IPS-18a (cell line): ENCODE results near the gene TMEM200C.
"Not testable (repeated sequence)": the region's sequence is repeated elsewhere in the genome, so short reads cannot be mapped to it uniquely, and the experiment has no call there.

ENCODE experiments used
- H3K27ac ChIP-seq: one replicate; pipeline ENCODE4 v1.5.1; 2013; ENCODE audit warnings: low read length
- H3K27me3 ChIP-seq: one replicate; pipeline ENCODE4 v1.6.1; 2013; ENCODE audit warnings: mild to moderate bottlenecking, low read length; ENCODE audit not compliant: control insufficient read depth, insufficient read depth
- H3K36me3 ChIP-seq: one replicate; pipeline ENCODE4 v1.6.1; 2013; ENCODE audit warnings: low read depth, low read length; ENCODE audit not compliant: control insufficient read depth
- H3K4me1 ChIP-seq: one replicate; pipeline ENCODE4 v1.6.1; 2013; ENCODE audit warnings: low read depth, low read length; ENCODE audit not compliant: control insufficient read depth
- H3K4me3 ChIP-seq: one replicate; pipeline ENCODE4 v1.5.1; 2013; ENCODE audit warnings: low read length
- H3K9ac ChIP-seq: one replicate; pipeline ENCODE4 v1.6.1; 2013; ENCODE audit warnings: mild to moderate bottlenecking, low read length, moderate library complexity
- H3K9me3 ChIP-seq: one replicate; pipeline ENCODE4 v1.6.1; 2013; ENCODE audit warnings: low read depth, low read length; ENCODE audit not compliant: control insufficient read depth

Gene TMEM200C

GRCh38 chr18:5862127-5862526 is 33.2 kb downstream of the TMEM200C start:
- not testable (repeated sequence) for H3K4me3 ChIP-seq, H3K36me3 ChIP-seq, H3K4me1 ChIP-seq, H3K27ac ChIP-seq, H3K27me3 ChIP-seq, H3K9me3 ChIP-seq, H3K9ac ChIP-seq

- Histone ChIP-seq H3K9ac (no peak overlapping the region), H3K27me3 (no peaks in the 10 kb centered on the region), H3K4me3 (no peak overlapping the region), H3K27ac (no peak overlapping the region), H3K4me1 (no peaks in the 10 kb centered on the region), H3K9me3 (peaks cover 3% of the 10 kb centered on the region), H3K36me3 (no peaks in the 10 kb centered on the region)
These were observed 38.1 kb downstream of the TMEM200C start for GRCh38 chr18:5857180-5857579.

GRCh38 chr18:5853253-5853652 is 42.1 kb downstream of the TMEM200C start:
- Histone ChIP-seq H3K9ac (no peak overlapping the region), H3K4me3 (no peak overlapping the region), H3K27me3 (no peaks in the 10 kb centered on the region), H3K9me3 (no peaks in the 10 kb centered on the region), H3K36me3 (no peaks in the 10 kb centered on the region), H3K4me1 (no peaks in the 10 kb centered on the region), H3K27ac (no peak overlapping the region)

GRCh38 chr18:5851998-5852397 is 43.3 kb downstream of the TMEM200C start:
- Histone ChIP-seq H3K4me1 (no peaks in the 10 kb centered on the region), H3K9me3 (no peaks in the 10 kb centered on the region), H3K4me3 (no peak overlapping the region), H3K27me3 (no peaks in the 10 kb centered on the region), H3K9ac (no peak overlapping the region), H3K36me3 (no peaks in the 10 kb centered on the region), H3K27ac (no peak overlapping the region)

GRCh38 chr18:5842653-5843052 is 52.7 kb downstream of the TMEM200C start:
- no peak overlapping the region for H3K9ac ChIP-seq
- no peaks in the 10 kb centered on the region for H3K9me3 ChIP-seq
- H3K4me3 ChIP-seq: no peak overlapping the region
- peaks cover 12% of the 10 kb centered on the region for H3K4me1 ChIP-seq
- no peak overlapping the region for H3K27ac ChIP-seq
- H3K36me3 ChIP-seq: no peaks in the 10 kb centered on the region
- no peaks in the 10 kb centered on the region for H3K27me3 ChIP-seq

GRCh38 chr18:5841518-5841917 is 53.8 kb downstream of the TMEM200C start:
- Histone ChIP-seq H3K27ac (no peak overlapping the region), H3K27me3 (no peaks in the 10 kb centered on the region), H3K9ac (no peak overlapping the region), H3K4me3 (no peak overlapping the region), H3K4me1 (peaks cover 18% of the 10 kb centered on the region), H3K36me3 (no peaks in the 10 kb centered on the region), H3K9me3 (no peaks in the 10 kb centered on the region)

GRCh38 chr18:5840547-5840946 is 54.8 kb downstream of the TMEM200C start:
- Histone ChIP-seq H3K9ac (no peak overlapping the region), H3K4me1 (peaks cover 18% of the 10 kb centered on the region), H3K9me3 (no peaks in the 10 kb centered on the region), H3K4me3 (no peak overlapping the region), H3K27ac (no peak overlapping the region), H3K36me3 (no peaks in the 10 kb centered on the region), H3K27me3 (no peaks in the 10 kb centered on the region)

- Histone ChIP-seq H3K4me3 (no peak overlapping the region), H3K4me1 (peaks cover 18% of the 10 kb centered on the region), H3K27ac (no peak overlapping the region), H3K9me3 (no peaks in the 10 kb centered on the region), H3K36me3 (no peaks in the 10 kb centered on the region), H3K9ac (no peak overlapping the region), H3K27me3 (no peaks in the 10 kb centered on the region)
These were observed 55.3 kb downstream of the TMEM200C start for GRCh38 chr18:5840025-5840424.

- H3K9ac ChIP-seq: no peak overlapping the region
- H3K36me3 ChIP-seq: no peaks in the 10 kb centered on the region
- no peak overlapping the region for H3K27ac ChIP-seq
- H3K4me1 ChIP-seq: peaks cover 18% of the 10 kb centered on the region
- H3K4me3 ChIP-seq: no peak overlapping the region
- no peaks in the 10 kb centered on the region for H3K27me3 ChIP-seq
- no peaks in the 10 kb centered on the region for H3K9me3 ChIP-seq
These were observed 56.2 kb downstream of the TMEM200C start for GRCh38 chr18:5839102-5839501.
